ENCODE measurements around the gene CST8.

Gene CST8

DNA sequence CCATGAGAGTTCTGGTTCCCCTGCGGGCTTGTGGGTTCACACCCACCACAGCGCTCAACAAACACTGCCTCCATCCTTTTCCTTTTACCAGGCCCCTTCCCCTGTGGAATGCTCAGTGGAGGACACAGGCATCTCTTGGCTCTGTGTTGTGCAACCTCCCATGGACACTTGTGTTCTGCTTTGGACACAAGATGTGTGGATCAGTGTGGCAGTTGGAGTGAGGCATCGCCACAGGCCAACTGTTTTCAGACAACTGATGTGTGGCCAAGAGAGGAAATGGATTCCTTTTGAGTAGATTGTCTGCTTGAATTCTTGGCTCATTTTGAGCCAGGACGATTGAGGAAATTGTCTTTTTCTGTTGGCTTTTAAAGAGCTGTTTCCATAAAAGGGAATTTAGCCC is 26.8 kb downstream of the CST8 start:
- TF ChIP-seq, protein P1, sequence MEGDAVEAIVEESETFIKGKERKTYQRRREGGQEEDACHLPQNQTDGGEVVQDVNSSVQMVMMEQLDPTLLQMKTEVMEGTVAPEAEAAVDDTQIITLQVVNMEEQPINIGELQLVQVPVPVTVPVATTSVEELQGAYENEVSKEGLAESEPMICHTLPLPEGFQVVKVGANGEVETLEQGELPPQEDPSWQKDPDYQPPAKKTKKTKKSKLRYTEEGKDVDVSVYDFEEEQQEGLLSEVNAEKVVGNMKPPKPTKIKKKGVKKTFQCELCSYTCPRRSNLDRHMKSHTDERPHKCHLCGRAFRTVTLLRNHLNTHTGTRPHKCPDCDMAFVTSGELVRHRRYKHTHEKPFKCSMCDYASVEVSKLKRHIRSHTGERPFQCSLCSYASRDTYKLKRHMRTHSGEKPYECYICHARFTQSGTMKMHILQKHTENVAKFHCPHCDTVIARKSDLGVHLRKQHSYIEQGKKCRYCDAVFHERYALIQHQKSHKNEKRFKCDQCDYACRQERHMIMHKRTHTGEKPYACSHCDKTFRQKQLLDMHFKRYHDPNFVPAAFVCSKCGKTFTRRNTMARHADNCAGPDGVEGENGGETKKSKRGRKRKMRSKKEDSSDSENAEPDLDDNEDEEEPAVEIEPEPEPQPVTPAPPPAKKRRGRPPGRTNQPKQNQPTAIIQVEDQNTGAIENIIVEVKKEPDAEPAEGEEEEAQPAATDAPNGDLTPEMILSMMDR (IDR thresholded peaks at IDR 0.05; ENCODE audit: low read depth, low read length, missing control alignments): no peak
- no peak overlapping the region for H3K4me3 ChIP-seq (ENCODE audit: low read depth, low read length)
- no peak for DNase-seq (ENCODE audit: low read depth)

DNA sequence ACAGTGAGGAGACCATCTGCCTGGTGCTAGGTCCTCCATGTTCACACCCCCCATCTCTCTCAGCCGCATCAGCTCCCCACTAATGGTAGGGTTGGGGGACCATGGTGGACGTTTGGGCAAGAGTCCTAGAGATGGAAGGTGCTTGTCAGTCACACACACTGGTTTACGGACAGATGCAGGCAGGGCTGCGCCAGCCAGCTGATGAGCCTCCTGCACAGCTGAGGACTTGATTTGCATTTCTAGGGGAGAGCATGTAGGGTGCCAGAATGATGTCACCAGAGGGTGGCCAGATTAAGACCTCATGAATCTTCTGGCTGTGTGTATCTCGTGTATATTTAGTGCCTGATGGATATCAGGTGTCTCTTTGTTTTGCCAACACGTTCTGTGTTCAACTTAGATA is 28.6 kb downstream of the CST8 start:
- H3K4me3 ChIP-seq (ENCODE audit: low read depth, low read length): no peak overlapping the region
- TF ChIP-seq, protein P1 (IDR thresholded peaks at IDR 0.05; ENCODE audit: low read depth, low read length, missing control alignments): no peak
- DNase-seq (ENCODE audit: low read depth): no peak

DNA sequence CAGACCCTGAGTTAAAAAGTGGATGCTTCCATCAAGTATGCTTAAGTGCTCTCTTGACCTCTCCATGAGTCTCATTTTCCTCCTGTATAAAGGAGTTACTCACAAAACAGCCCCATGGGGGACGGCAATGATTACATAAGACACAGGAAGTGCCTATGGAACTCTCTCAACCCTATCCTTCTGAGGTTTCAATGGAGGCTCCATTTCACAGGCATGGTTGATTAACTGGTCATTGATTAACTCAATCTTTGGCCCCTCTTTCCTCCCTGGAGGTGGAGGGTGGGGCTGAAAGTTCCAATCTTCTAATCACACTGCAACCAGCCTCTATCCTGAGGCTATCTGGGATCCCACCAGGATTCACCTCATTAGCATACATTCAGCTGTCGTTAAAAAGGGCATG is 29.3 kb downstream of the CST8 start:
- TF ChIP-seq, protein P1 (IDR thresholded peaks at IDR 0.05; ENCODE audit: low read depth, low read length, missing control alignments): no peak
- no peak for DNase-seq (ENCODE audit: low read depth)
- H3K4me3 ChIP-seq (ENCODE audit: low read depth, low read length): no peak overlapping the region

DNA sequence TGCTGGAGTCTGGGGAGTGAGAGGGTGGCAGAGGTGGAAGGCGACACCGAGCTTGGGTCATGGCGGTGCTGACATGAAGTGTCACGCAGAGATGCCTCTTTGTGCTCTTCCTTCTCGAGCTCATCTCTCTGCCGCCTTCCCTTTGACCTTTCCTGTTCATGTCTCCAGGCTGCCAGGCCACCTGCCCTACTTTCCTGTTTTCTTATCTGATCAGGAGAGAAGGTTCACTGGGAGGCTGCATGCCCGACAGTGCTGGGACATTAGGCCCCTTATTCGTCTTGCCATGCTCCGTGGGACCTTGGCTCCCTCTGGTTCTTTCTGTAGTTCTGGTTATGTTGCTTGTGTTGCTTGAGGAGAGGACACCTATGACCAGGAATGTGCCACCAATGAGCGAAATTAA is 33.2 kb downstream of the CST8 start:
- TF ChIP-seq, protein P1 (IDR thresholded peaks at IDR 0.05; ENCODE audit: low read depth, low read length, missing control alignments): no peak
- no peak for DNase-seq (ENCODE audit: low read depth)
- no peak overlapping the region for H3K4me3 ChIP-seq (ENCODE audit: low read depth, low read length)

- TF ChIP-seq, protein P1 (IDR thresholded peaks at IDR 0.05; ENCODE audit: low read depth, low read length, missing control alignments): peak; percentile 5
- no peak for DNase-seq (ENCODE audit: low read depth)
Observed at GRCh38 chr20:23526850-23527249, 35.9 kb downstream of the CST8 start.

GRCh38 chr20:23528867-23529431 is 38.0 kb downstream of the CST8 start:
- TF ChIP-seq, protein P1 (IDR thresholded peaks at IDR 0.05; ENCODE audit: low read depth, low read length, missing control alignments): no peak
- DNase-seq (ENCODE audit: low read depth): no peak
- no peak overlapping the region for H3K4me3 ChIP-seq (ENCODE audit: low read depth, low read length)

More at GRCh38 chr20:23526850-23527249, 35.9 kb downstream of the CST8 start:
- H3K4me3 ChIP-seq (ENCODE audit: low read depth, low read length): no peak overlapping the region

DNA sequence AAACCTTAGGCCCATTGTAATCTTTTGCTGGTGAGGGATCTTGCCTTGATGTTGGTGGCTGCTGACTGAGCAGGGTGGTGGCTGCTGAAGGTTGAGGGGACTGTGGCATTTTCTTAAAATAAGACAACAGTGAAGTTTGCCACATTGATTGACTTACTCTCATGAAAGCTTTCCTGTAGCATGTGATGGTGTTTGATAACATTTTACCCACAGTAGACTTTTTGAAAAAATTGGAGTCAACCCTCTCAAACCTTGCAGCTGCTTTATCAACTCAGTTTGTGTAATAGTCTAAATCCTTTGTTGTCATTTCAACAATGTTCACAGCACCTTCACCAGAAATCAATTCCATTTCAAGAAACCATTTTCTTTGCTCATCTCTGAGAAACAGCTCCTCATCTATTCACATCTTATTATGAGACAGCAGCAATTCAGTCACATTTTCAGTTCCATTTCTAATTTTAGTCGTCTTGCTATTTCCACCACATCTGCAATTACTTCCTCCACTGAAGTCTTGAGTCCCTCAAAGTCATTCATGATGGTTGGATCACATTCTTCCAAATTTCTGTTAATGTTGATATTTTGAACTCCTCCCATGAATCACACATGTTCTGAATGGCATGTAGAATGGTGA is 40.1 kb downstream of the CST8 start:
- DNase-seq (ENCODE audit: low read depth): no peak
- TF ChIP-seq, protein P1 (IDR thresholded peaks at IDR 0.05; ENCODE audit: low read depth, low read length, missing control alignments): no peak

More for the DNA sequence above, 40.1 kb downstream of the CST8 start:
- H3K4me3 ChIP-seq (ENCODE audit: low read depth, low read length): no peak overlapping the region

All from GM12864 (cell line).